ENCODE measurements around the gene KCNJ13.

KCNJ13 gene

GRCh38 chr2:232776435-232776834 lies at the start of gene KCNJ13:
Gene KCNJ13, minus strand, starts transcription at chr2:232776565. Its CDS starts 5,203 bp downstream, at chr2:232771362.
- no peak for TF ChIP-seq CTCF (IDR thresholded peaks at IDR 0.05; ENCODE audit: low read depth, low read length)
- no peak for DNase-seq (ENCODE audit: low read depth in 2 of 2)
- no peak within 1 kb of the TSS for H3K4me3 ChIP-seq (replicated peaks in 1 of 2; ENCODE audit: low read depth in 2 of 2, low read length in 2 of 2)

- no peak for TF ChIP-seq CTCF (IDR thresholded peaks at IDR 0.05; ENCODE audit: low read depth, low read length)
- DNase-seq (ENCODE audit: low read depth in 2 of 2) = no peak
- H3K4me3 ChIP-seq (replicated peaks in 1 of 2; ENCODE audit: low read depth in 2 of 2, low read length in 2 of 2) = no peak overlapping the region
Observed at GRCh38 chr2:232817756-232818155, 41.4 kb upstream of the KCNJ13 start.

- DNase-seq (ENCODE audit: low read depth in 2 of 2) = no peak
- H3K4me3 ChIP-seq (replicated peaks in 1 of 2; ENCODE audit: low read depth in 2 of 2, low read length in 2 of 2) = no peak overlapping the region
Observed at GRCh38 chr2:232816657-232817056, 40.3 kb upstream of the KCNJ13 start.

GRCh38 chr2:232815569-232815968 lies 39.2 kb upstream of the KCNJ13 start:
- no peak overlapping the region for H3K4me3 ChIP-seq (replicated peaks in 1 of 2; ENCODE audit: low read depth in 2 of 2, low read length in 2 of 2)
- no peak for DNase-seq (ENCODE audit: low read depth in 2 of 2)
- TF ChIP-seq CTCF (IDR thresholded peaks at IDR 0.05; ENCODE audit: low read depth, low read length) = no peak

More at GRCh38 chr2:232816657-232817056, 40.3 kb upstream of the KCNJ13 start:
- TF ChIP-seq CTCF (IDR thresholded peaks at IDR 0.05; ENCODE audit: low read depth, low read length) = no peak

GRCh38 chr2:232810444-232810843 lies 34.1 kb upstream of the KCNJ13 start:
- DNase-seq (ENCODE audit: low read depth in 2 of 2) = no peak
- TF ChIP-seq CTCF (IDR thresholded peaks at IDR 0.05; ENCODE audit: low read depth, low read length) = no peak
- H3K4me3 ChIP-seq (replicated peaks in 1 of 2; ENCODE audit: low read depth in 2 of 2, low read length in 2 of 2) = no peak overlapping the region

GRCh38 chr2:232809349-232810124 lies 33.2 kb upstream of the KCNJ13 start:
- TF ChIP-seq CTCF (IDR thresholded peaks at IDR 0.05; ENCODE audit: low read depth, low read length) = no peak
- DNase-seq (ENCODE audit: low read depth in 2 of 2) = no peak

More at GRCh38 chr2:232809349-232810124, 33.2 kb upstream of the KCNJ13 start:
- no peak overlapping the region for H3K4me3 ChIP-seq (replicated peaks in 1 of 2; ENCODE audit: low read depth in 2 of 2, low read length in 2 of 2)

All from cardiac fibroblast (primary cell).